ENCODE data around the gene POLR3F. TPM values are rescaled to one million over a fixed set of nuclear protein-coding genes. Genes with fewer than 3 reads are reported as not detected.

The POLR3F gene, protein sequence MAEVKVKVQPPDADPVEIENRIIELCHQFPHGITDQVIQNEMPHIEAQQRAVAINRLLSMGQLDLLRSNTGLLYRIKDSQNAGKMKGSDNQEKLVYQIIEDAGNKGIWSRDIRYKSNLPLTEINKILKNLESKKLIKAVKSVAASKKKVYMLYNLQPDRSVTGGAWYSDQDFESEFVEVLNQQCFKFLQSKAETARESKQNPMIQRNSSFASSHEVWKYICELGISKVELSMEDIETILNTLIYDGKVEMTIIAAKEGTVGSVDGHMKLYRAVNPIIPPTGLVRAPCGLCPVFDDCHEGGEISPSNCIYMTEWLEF
- total RNA-seq = 9.9 and 10.1 TPM in 2 replicates

GRCh38 chr20:18466894-18467730, at the start of gene POLR3F, which contains the start of gene DZANK1:
TSS of gene POLR3F (plus strand) at chr20:18467390. CDS start at chr20:18467507, 117 bp downstream.
TSS of gene DZANK1 (minus strand) at chr20:18467030. CDS start at chr20:18465358, 1,672 bp downstream.

DNA sequence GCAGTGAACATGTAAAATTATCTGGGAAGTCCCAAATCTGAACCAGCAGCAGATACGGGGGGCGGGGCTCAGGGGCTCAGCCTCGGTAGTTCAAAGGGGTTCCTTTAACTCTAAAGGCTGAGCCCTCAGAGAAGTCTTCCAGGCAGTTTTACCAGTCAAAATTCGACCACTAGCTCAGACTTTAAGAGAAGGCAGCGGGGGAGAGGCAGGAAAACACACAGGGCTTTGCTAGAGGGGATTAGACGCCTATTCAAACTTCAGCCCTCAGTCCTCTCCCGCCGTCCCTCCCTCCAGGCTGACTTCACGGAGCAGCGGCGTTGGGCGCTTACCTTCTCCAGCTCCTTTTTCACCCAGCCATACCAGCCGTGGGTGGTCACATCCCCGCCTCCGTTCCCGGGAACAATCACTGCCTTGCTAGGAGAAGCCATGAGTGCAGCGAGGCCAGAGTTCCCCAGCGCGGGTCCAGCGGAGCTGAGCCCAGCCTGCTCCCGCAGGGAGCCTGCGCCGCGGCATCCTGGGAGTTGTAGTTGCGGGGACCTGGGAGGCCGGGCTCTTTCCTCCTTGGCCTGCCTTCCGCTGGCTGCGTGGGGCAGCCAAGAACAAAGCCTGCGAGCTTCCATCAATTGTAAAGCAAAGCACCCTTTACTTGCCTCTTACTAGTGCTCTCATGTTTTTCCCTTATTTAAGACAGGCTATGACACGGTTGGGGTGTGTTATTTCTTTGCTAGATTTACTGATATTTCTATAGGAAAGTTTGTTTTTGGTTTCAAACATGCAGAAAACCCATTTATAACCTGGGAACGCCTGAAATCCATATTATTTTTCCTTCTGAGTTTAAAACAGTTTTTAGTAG, 29.8 kb downstream of the POLR3F start, which contains the start of gene RBBP9:
Gene RBBP9, minus strand, starts transcription at position 486 of the 853 bp plus-strand sequence. Its CDS starts 58 bp downstream, at position 428.

DNA sequence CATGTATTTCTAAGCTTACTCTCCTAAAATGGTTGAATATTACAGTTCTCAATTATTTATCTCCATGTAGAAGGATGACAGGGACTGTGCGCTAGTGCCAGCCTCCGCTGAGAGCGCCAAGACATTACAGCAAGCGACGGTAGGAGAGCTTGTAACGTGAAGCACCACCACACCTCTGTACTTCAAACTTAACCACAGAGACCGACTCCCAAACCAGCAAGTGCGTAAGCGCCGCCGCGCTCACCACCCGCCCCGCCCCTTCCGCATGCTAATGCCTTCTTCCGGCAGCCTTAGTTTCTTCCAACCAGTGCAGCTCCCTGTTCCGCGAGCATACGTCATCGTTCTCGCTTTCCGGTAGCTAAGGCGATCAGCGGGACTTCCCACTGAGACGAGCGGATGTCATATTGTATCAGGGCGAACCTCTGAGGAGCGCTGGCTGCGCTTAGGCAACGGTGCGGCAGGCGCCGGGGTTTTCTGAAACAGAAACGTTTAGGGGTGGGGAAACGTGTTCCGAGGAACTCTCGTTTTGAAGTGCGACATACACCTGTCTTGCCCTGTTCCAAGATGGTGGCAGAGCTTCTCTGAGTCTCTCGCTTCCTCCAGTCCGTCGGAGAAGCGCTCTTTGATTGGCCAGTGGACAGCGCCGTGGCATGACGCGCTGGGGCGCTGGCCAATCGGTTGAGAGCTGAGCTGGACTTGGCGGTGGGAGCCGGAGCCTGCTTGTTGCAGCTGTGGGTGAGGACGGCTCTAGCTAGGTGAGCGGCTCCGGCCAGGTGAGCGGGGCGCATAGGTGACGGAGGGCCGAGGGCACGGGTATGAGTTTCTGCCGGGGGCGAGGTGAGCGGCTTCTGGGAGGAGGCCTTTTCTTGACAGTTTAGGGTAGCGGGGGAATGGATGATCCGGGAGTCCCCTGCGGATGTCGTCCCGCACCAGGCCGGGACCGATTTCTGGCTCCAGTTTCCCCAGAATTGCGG, 40.3 kb downstream of the POLR3F start, which contains the start of gene SEC23B:
Gene SEC23B, plus strand, starts transcription at position 723 of the 974 bp plus-strand sequence. CDS start 2,896 bp downstream, outside the sequence.

Small RNA genes within 50 kb of the gene (small RNA-seq; reads per million reads assigned to genes)
- gene MIR3192 (not detected), gene RNA5SP476 (not detected)

Other genes starting within 250 kb of the POLR3F start
- 21.1 and 25.2 TPM in 2 replicates for gene ZNF133, start 178.9 kb upstream of the POLR3F start, total RNA-seq
- gene DZANK1, start 360 bp upstream of the POLR3F start, total RNA-seq = 0.85 and 1.1 TPM in 2 replicates
- gene RBBP9, start 29.8 kb downstream of the POLR3F start, total RNA-seq = 18.1 and 20.0 TPM in 2 replicates
- 38.5 and 39.6 TPM in 2 replicates for gene SEC23B, start 40.5 kb downstream of the POLR3F start, total RNA-seq
- gene SMIM26, start 100.0 kb downstream of the POLR3F start, total RNA-seq = 35.0 and 44.5 TPM in 2 replicates
- gene DTD1, start 120.7 kb downstream of the POLR3F start, total RNA-seq = 37.8 and 58.0 TPM in 2 replicates

All from hair follicle dermal papilla cell (primary cell).